ENCODE data around the gene ARPC2. TPM values are rescaled to one million over a fixed set of nuclear protein-coding genes. Genes with fewer than 3 reads are reported as not detected.

The ARPC2 gene
- total RNA-seq, 1 donor from 2014 or later = 464 TPM

GRCh38 chr2:218290316-218291261 is 73.6 kb downstream of the ARPC2 start:
- no peak for DNase-seq (ENCODE audit: low read depth)
- no peaks in the 10 kb centered on the region for H3K36me3 ChIP-seq (ENCODE audit: control insufficient read depth, insufficient read depth, low read length)
- TF ChIP-seq CTCF (IDR thresholded peaks at IDR 0.05; ENCODE audit: insufficient read depth, low read length, poor library complexity, severe bottlenecking) = no peak

GRCh38 chr2:218291318-218292047 is 74.5 kb downstream of the ARPC2 start:
- Histone ChIP-seq H3K4me3 (ENCODE audit: low read depth, low read length) (peak overlapping the region; percentile 70), H3K27me3 (ENCODE audit: control insufficient read depth, insufficient read depth, low read length) (no peaks in the 10 kb centered on the region), H3K36me3 (ENCODE audit: control insufficient read depth, insufficient read depth, low read length) (no peaks in the 10 kb centered on the region)
- TF ChIP-seq CTCF (IDR thresholded peaks at IDR 0.05; ENCODE audit: insufficient read depth, low read length, poor library complexity, severe bottlenecking) = no peak
- no peak for DNase-seq (ENCODE audit: low read depth)

More at GRCh38 chr2:218290316-218291261, 73.6 kb downstream of the ARPC2 start:
- Histone ChIP-seq H3K27me3 (ENCODE audit: control insufficient read depth, insufficient read depth, low read length) (no peaks in the 10 kb centered on the region), H3K4me3 (ENCODE audit: low read depth, low read length) (no peak overlapping the region)

- no peak for DNase-seq (ENCODE audit: low read depth)
- Histone ChIP-seq H3K4me3 (ENCODE audit: low read depth, low read length) (peak within 1 kb of the TSS; percentile 70), H3K36me3 (ENCODE audit: control insufficient read depth, insufficient read depth, low read length) (no peaks in the 10 kb centered on the region), H3K27me3 (ENCODE audit: control insufficient read depth, insufficient read depth, low read length) (no peaks in the 10 kb centered on the region)
- TF ChIP-seq CTCF (IDR thresholded peaks at IDR 0.05; ENCODE audit: insufficient read depth, low read length, poor library complexity, severe bottlenecking) = peak; percentile 41
Measured at GRCh38 chr2:218292048-218293014, 75.3 kb downstream of the ARPC2 start, which contains the start of gene TMBIM1. TSS of gene TMBIM1 (minus strand) at chr2:218292503. CDS start at chr2:218282141, 10,362 bp downstream.

- no peak for TF ChIP-seq CTCF (IDR thresholded peaks at IDR 0.05; ENCODE audit: insufficient read depth, low read length, poor library complexity, severe bottlenecking)
- H3K4me3 ChIP-seq (ENCODE audit: low read depth, low read length) = no peak overlapping the region
- DNase-seq (ENCODE audit: low read depth) = no peak
Measured at GRCh38 chr2:218293715-218294429, 76.9 kb downstream of the ARPC2 start.

More at GRCh38 chr2:218293715-218294429, 76.9 kb downstream of the ARPC2 start:
- Histone ChIP-seq H3K36me3 (ENCODE audit: control insufficient read depth, insufficient read depth, low read length) (no peaks in the 10 kb centered on the region), H3K27me3 (ENCODE audit: control insufficient read depth, insufficient read depth, low read length) (no peaks in the 10 kb centered on the region)
